T-cell (primary cell): Measurements from ENCODE around the gene MTERF1. TPM values are rescaled to one million over a fixed set of nuclear protein-coding genes. Genes with fewer than 3 reads are reported as not detected.

ENCODE experiments used
- ATAC-seq, 4 experiments: fragments of 200-7000 bp in 3 of 4; fragments of 150-1000 bp in 1 of 4; cut with Tn5 transposase; replicated peaks in 1 of 4; 1 replicate in 3 of 4; 2 replicates in 1 of 4; pipeline ENCODE4 v1.10.0; 2021; ENCODE audit warnings: moderate library complexity in 3 of 4, mild to moderate bottlenecking in 2 of 4, moderate number of reproducible peaks in 1 of 4
- CTCF ChIA-PET, 2 donors: fragments of 300-600 bp; sonication (Branson Sonifier 250); formaldehyde crosslinking; loops; one replicate each; lab custom pipeline; 2022; ENCODE audit warnings: antibody characterized with exemption in 2 of 2; lab: Charles Lee
- POLR2A ChIA-PET, 2 donors: fragments of 300-600 bp; sonication (Branson Sonifier 250); formaldehyde crosslinking; loops; one replicate each; lab custom pipeline; 2022; ENCODE audit warnings: antibody characterized with exemption in 2 of 2; lab: Charles Lee
- DNase-seq, 35 experiments: peaks; one replicate each; pipeline versions ENCODE4 v3.0.0 to v3.0.0-alpha.2; 2013 to 2023
- H3K27ac ChIP-seq: one replicate; pipeline ENCODE4 v1.5.1; 2013; ENCODE audit warnings: low read length
- H3K27me3 ChIP-seq, 2 experiments: replicated peaks in 1 of 2; 1 replicate in 1 of 2; 2 replicates in 1 of 2; pipeline versions ENCODE4 v1.6.1 to v1.7.0; 2013; ENCODE audit warnings: low read length in 1 of 2, mixed read lengths in 1 of 2; ENCODE audit not compliant: control insufficient read depth in 2 of 2, insufficient read depth in 2 of 2; ENCODE audit errors: extremely low read depth in 1 of 2
- H3K36me3 ChIP-seq, 2 donors: 1 replicate in 1 of 2; 2 replicates in 1 of 2; pipeline versions ENCODE4 v1.6.1 to v1.7.0; 2013; ENCODE audit warnings: low read length in 1 of 2; ENCODE audit not compliant: control insufficient read depth in 2 of 2, insufficient read depth in 1 of 2; ENCODE audit errors: extremely low read depth in 1 of 2
- H3K4me1 ChIP-seq, 2 experiments: 1 replicate in 1 of 2; 2 replicates in 1 of 2; pipeline versions ENCODE4 v1.6.1 to v1.7.0; 2013; ENCODE audit warnings: low read length in 2 of 2, mixed read lengths in 1 of 2; ENCODE audit not compliant: insufficient read depth in 2 of 2, control insufficient read depth in 1 of 2; ENCODE audit errors: extremely low read depth in 1 of 2
- H3K4me3 ChIP-seq, 2 donors: 1 replicate in 1 of 2; 2 replicates in 1 of 2; pipeline versions ENCODE4 v1.5.1 to v1.7.0; 2013; ENCODE audit warnings: mild to moderate bottlenecking in 2 of 2, low read length in 1 of 2, moderate library complexity in 1 of 2; ENCODE audit not compliant: control insufficient read depth in 1 of 2; ENCODE audit errors: extremely low read depth in 1 of 2
- H3K9me3 ChIP-seq: 2 replicates; pipeline ENCODE4 v1.7.0; 2013
- H3K27ac Mint-ChIP-seq, 2 donors: one replicate each; pipeline ENCODE4 v1.8.0; 2020 to 2021; ENCODE audit warnings: mild to moderate bottlenecking in 2 of 2, mixed read lengths in 2 of 2
- H3K27me3 Mint-ChIP-seq, 2 donors: one replicate each; pipeline ENCODE4 v1.8.0; 2021 to 2022; ENCODE audit warnings: mixed read lengths in 2 of 2
- H3K36me3 Mint-ChIP-seq: one replicate; pipeline ENCODE4 v1.8.0; 2021; ENCODE audit warnings: mixed read lengths
- H3K4me1 Mint-ChIP-seq, 3 donors: one replicate each; pipeline ENCODE4 v1.8.0; 2020 to 2022; ENCODE audit warnings: mixed read lengths in 3 of 3, mild to moderate bottlenecking in 1 of 3
- H3K4me3 Mint-ChIP-seq, 3 donors: one replicate each; pipeline ENCODE4 v1.8.0; 2020 to 2022; ENCODE audit warnings: mild to moderate bottlenecking in 3 of 3, mixed read lengths in 3 of 3, moderate library complexity in 3 of 3
- H3K9me3 Mint-ChIP-seq, 3 donors: one replicate each; pipeline ENCODE4 v1.8.0; 2020 to 2022; ENCODE audit warnings: mixed read lengths in 3 of 3
- WGBS: methylation state at CpG from one replicate; pipeline ENCODE4 v1.1.5; 2013; ENCODE audit warnings: missing lambda C conversion rate; ENCODE audit not compliant: insufficient coverage; 5-methylcytosine and 5-hydroxymethylcytosine counted together
- total RNA-seq, 35 experiments: library from RNA in 6 of 35; stranded (reverse) in 6 of 35; fragments of 120-200 nt in 1 of 35; gene quantifications; one replicate each; pipeline versions ENCODE4 v1.2.1 to v1.2.4 and lab custom pipeline; 2013 to 2026

MTERF1 gene
- total RNA-seq, 5 donors from 2014 or later (not counting 1 experiment from before 2014, with no cell fraction given): 14.8 to 27.1 (median 21.9) TPM

DNA sequence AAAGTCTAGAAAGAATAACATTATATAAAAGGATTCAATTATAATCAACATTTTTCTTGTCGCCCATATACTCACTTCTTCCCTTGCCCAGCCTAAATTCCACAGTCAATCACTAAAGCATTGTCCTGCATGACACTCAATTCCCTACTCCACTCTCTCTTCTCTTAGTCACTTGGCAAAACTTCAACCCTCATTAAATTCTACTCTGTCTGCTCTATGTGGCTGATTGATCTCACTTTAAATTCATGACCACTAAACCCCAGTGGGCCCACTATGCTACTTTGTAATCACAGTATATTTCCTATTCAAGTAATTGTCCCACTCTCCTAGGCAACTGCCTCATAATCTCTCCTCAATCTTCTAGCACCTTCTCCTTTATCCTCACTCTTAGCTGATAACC is 54.1 kb downstream of the MTERF1 start:
- Histone ChIP-seq H3K36me3 (peaks cover 0 to 2% of the 10 kb centered on the region in 2 donors), H3K4me1 (no peaks in the 10 kb centered on the region), H3K27ac (no peak overlapping the region), H3K9me3 (no peaks in the 10 kb centered on the region), H3K27me3 (no peaks in the 10 kb centered on the region), H3K4me3 (no peak overlapping the region)
- ATAC-seq (no peak), DNase-seq (no peak)
- H3K27ac Mint-ChIP-seq: no peak overlapping the region
- peaks cover 11 to 26% (median 22%) of the 10 kb centered on the region in 3 donors for H3K9me3 Mint-ChIP-seq
- H3K27me3 Mint-ChIP-seq: peaks cover 0 to 2% of the 10 kb centered on the region in 2 donors
- ChIA-PET CTCF (no interaction called here), POLR2A (no interaction called here)
- no CpG with 5 or more reads among the region's 1 CpG for WGBS
- H3K36me3 Mint-ChIP-seq: peaks cover 37% of the 10 kb centered on the region
- H3K4me1 Mint-ChIP-seq: peaks cover 0 to 2% (median 0%) of the 10 kb centered on the region in 3 donors
- no peak overlapping the region for H3K4me3 Mint-ChIP-seq

DNA sequence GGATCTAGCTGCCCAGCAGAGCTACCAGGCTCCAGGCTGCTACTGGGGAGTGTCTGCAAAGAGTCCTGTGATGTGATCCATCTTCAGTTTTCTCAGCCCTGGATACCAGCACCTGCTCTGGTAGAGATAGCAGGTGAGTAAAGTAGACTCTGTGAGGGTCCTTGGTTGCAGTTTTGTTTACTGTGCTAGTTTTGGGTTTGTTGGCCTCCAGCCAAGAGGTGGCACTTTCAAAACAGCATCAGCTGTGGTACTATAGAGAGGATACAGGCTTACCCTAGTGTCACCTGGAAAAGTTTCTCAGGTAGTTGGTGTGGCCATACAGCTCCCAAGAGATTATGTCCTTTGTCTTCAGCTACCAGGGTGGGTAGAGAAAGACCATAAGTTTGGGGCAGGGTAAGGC is 56.3 kb downstream of the MTERF1 start:
- H3K9me3 Mint-ChIP-seq: peaks cover 22 to 47% (median 36%) of the 10 kb centered on the region in 3 donors

More for the DNA sequence above, 56.3 kb downstream of the MTERF1 start:
- DNase-seq (no peak), ATAC-seq (no peak)
- H3K27me3 Mint-ChIP-seq: no peaks in the 10 kb centered on the region
- ChIA-PET CTCF (interaction anchor here in 1 of 2 donors (0.6 kb wide), 1 partner anchor 1636 kb away, joined by 3 read pairs; no protein-coding TSS in a partner anchor), POLR2A (no interaction called here)
- no peaks in the 10 kb centered on the region for H3K4me1 Mint-ChIP-seq
- Histone ChIP-seq H3K27ac (no peak overlapping the region), H3K4me1 (no peaks in the 10 kb centered on the region), H3K27me3 (no peaks in the 10 kb centered on the region), H3K4me3 (no peak overlapping the region), H3K9me3 (no peaks in the 10 kb centered on the region), H3K36me3 (peaks cover 0 to 2% of the 10 kb centered on the region in 2 donors)
- H3K36me3 Mint-ChIP-seq: peaks cover 41% of the 10 kb centered on the region
- H3K27ac Mint-ChIP-seq: no peak overlapping the region
- no peak overlapping the region for H3K4me3 Mint-ChIP-seq

Other genes starting within 250 kb of the MTERF1 start
- gene AKAP9, start 60.2 kb upstream of the MTERF1 start, total RNA-seq: 10 to 100 TPM; 59.6 to 83.3 (median 69.0) TPM